Tibial artery (tissue), 4 donors: ENCODE measurements around the gene HPS4.
"Not testable (repeated sequence)": the region's sequence is repeated elsewhere in the genome, so short reads cannot be mapped to it uniquely, and the experiment has no call there.

ENCODE experiments used
- DNase-seq, 2 donors: peaks; one replicate each; pipeline ENCODE4 v3.0.0-alpha.2; 2019
- H3K27ac ChIP-seq, 2 donors: fragments of 200-600 bp; sonication (generic) in 1 of 2; 1 replicate in 1 of 2; 2 replicates in 1 of 2; pipeline ENCODE4 v1.5.1; 2018 to 2019; ENCODE audit warnings: mild to moderate bottlenecking in 1 of 2
- H3K27me3 ChIP-seq, 2 donors: fragments of 200-600 bp; sonication (generic) in 1 of 2; one replicate each; pipeline versions ENCODE4 v1.5.1 to v1.6.0; 2016 to 2019
- H3K36me3 ChIP-seq, 3 donors: fragments of 200-600 bp; sonication (generic) in 2 of 3; one replicate each; pipeline ENCODE4 v1.5.1; 2016 to 2019; ENCODE audit warnings: mild to moderate bottlenecking in 2 of 3
- H3K4me1 ChIP-seq, 4 donors: fragments of 200-600 bp; sonication (generic) in 2 of 4; 1 replicate in 3 of 4; 2 replicates in 1 of 4; pipeline ENCODE4 v1.5.1; 2016 to 2019
- H3K4me3 ChIP-seq, 2 donors: fragments of 200-600 bp; sonication (generic) in 1 of 2; 1 replicate in 1 of 2; 2 replicates in 1 of 2; pipeline ENCODE4 v1.5.1; 2018 to 2019; ENCODE audit warnings: mild to moderate bottlenecking in 2 of 2
- H3K9me3 ChIP-seq, 3 donors: fragments of 200-600 bp; sonication (generic) in 1 of 3; one replicate each; pipeline ENCODE4 v1.5.1; 2016 to 2019
- intact Hi-C: fragments of 100-400 bp; cut with DNase I; formaldehyde crosslinking; loops from one replicate; pipeline ENCODE4 v1.15.0; 2023; ENCODE audit warnings: low total_unique reads
- TF ChIP-seq, protein P1 (sequence below), 2 experiments: fragments of 200-600 bp in 1 of 2; fragments of 450-650 bp in 1 of 2; IDR thresholded peaks; one replicate each; pipeline ENCODE4 v1.5.1; 2017 to 2019; ENCODE audit warnings: antibody characterized with exemption in 2 of 2, mild to moderate bottlenecking in 1 of 2, moderate library complexity in 1 of 2

Gene HPS4

DNA sequence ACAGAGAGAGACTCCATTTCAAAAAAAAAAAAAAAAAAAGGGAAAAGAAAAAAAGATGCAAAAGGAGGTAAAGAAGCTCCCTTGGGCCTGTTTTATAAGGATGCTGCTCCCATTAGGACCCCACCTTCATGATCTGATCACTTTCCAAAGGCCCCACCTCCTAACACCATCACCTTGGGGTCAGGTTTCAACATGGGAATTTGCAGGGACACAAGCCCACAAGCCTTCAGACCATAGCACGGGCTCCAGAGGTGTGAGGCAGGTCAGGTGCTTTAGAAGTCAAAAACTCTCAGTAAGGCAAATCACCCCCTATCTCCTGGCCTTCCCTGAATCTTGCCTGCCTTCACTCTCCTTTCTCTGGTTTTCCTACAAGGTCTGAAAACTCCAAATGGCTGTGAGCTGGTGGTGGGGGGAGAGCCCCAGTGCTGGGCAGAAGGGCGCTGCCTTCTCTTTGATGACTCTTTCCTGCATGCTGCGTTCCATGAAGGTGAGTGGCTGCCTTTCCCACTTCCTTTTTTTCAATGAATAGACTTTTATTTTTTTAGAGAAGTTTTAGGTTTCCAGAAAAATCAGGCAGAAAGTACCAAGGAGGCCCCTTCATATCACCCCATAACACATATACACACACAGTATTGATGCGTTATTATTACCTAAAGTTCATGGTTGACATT, 41.4 kb downstream of the HPS4 start:
- intact Hi-C loops, result no loop called here
- Histone ChIP-seq H3K4me3 (no peak overlapping the region), H3K27me3 (peaks cover 0 to 4% of the 10 kb centered on the region in 2 donors), H3K9me3 (no peaks in the 10 kb centered on the region), H3K27ac (no peak overlapping the region), H3K36me3 (no peaks in the 10 kb centered on the region), H3K4me1 (no peaks in the 10 kb centered on the region)
- peak in 1 of 2 donors; percentile 15 for DNase-seq
- TF ChIP-seq, protein P1, sequence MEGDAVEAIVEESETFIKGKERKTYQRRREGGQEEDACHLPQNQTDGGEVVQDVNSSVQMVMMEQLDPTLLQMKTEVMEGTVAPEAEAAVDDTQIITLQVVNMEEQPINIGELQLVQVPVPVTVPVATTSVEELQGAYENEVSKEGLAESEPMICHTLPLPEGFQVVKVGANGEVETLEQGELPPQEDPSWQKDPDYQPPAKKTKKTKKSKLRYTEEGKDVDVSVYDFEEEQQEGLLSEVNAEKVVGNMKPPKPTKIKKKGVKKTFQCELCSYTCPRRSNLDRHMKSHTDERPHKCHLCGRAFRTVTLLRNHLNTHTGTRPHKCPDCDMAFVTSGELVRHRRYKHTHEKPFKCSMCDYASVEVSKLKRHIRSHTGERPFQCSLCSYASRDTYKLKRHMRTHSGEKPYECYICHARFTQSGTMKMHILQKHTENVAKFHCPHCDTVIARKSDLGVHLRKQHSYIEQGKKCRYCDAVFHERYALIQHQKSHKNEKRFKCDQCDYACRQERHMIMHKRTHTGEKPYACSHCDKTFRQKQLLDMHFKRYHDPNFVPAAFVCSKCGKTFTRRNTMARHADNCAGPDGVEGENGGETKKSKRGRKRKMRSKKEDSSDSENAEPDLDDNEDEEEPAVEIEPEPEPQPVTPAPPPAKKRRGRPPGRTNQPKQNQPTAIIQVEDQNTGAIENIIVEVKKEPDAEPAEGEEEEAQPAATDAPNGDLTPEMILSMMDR (IDR thresholded peaks at IDR 0.05), result no peak

DNA sequence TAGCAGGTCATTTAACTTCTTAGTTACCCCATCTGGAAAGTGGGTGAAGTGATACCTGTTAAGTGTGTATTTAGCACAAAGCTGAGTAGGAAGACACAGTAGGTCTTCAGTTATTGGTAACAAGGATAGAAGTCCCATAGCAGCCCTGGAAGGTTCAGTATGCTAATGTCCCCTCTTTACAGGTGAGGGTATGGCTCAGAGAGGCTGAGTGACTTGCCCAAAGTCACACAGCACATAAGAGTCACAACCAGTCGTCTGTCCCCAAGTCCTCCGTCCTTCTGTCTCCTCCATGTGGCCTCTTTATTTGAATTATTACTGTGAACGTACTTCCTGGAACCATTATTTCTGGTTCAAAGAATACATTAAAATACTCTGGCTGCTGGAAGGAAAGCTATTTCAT, 44.0 kb downstream of the HPS4 start:
- H3K36me3 ChIP-seq, result no peaks in the 10 kb centered on the region
- peaks cover 0 to 10% of the 10 kb centered on the region in 2 donors for H3K27me3 ChIP-seq
- H3K27ac ChIP-seq, result no peak overlapping the region
- intact Hi-C loops, result no loop called here
- H3K9me3 ChIP-seq, result no peaks in the 10 kb centered on the region
- TF ChIP-seq, protein P1 (IDR thresholded peaks at IDR 0.05), result no peak
- no peaks in the 10 kb centered on the region for H3K4me1 ChIP-seq
- no peak for DNase-seq
- H3K4me3 ChIP-seq, result no peak overlapping the region

DNA sequence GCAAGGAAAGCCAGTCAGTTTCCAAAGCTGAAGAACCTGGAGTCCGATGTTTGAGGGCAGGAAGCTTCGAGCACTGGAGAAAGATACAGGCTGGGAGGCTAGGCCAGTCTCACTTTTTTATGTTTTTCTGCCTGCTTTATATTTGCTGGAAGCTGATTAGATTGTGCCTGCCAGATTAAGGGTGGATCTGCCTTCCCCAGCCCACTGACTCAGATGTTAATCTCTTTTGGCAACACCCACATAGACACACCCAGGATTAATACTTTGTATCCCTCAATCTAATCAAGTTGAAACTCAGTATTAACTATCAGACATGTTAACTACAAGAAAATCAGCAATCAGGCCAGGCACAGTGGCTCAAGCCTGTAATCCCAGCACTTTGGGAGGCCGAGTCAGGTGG, 44.8 kb downstream of the HPS4 start:
- H3K4me1 ChIP-seq, intact Hi-C loops, H3K36me3 ChIP-seq, H3K9me3 ChIP-seq, H3K27ac ChIP-seq, H3K4me3 ChIP-seq: not testable (repeated sequence)
- peaks cover 0 to 14% of the 10 kb centered on the region in 2 donors for H3K27me3 ChIP-seq
- peak in 1 of 2 donors; percentile 17 for DNase-seq

DNA sequence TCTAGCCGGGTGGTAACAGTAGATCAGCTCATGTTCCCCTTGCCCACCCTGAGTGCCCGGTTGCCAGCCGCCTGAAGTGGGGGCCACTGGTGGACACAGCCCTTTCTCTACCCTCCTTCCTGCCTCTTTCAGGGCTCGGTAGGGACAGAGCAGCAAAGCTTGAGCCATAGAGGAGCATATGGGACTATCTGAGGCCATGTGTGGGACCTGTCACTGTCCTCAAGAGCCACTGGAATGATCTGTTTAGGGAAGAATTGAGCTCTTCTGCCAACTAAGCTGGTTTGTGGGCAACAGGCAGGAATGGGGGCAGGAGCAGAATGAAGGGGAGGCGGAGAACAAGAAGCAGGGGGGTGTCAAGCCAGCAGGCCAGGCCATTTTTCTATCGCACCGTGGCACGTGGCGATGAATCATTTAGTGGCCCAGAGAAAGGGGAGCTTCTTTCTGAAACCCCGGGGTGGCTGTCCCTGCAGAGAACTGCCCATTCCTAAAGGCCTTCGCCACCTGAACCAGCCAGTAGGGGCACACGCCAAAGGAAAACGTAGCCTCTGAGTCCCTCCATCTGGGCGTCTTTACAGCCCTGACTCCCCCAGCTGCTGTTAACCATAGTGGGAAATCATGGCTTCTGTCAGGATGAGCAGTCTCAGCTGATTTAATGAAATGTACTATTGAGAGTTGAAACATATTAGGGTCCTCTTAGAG, 45.7 kb downstream of the HPS4 start:
- no peaks in the 10 kb centered on the region for H3K36me3 ChIP-seq
- TF ChIP-seq, protein P1 (IDR thresholded peaks at IDR 0.05), result no peak
- no peak for DNase-seq
- no peak overlapping the region for H3K4me3 ChIP-seq
- intact Hi-C loops, result no loop called here
- no peak overlapping the region for H3K27ac ChIP-seq
- no peaks in the 10 kb centered on the region for H3K9me3 ChIP-seq
- H3K27me3 ChIP-seq, result peaks cover 0 to 20% of the 10 kb centered on the region in 2 donors
- no peaks in the 10 kb centered on the region for H3K4me1 ChIP-seq

DNA sequence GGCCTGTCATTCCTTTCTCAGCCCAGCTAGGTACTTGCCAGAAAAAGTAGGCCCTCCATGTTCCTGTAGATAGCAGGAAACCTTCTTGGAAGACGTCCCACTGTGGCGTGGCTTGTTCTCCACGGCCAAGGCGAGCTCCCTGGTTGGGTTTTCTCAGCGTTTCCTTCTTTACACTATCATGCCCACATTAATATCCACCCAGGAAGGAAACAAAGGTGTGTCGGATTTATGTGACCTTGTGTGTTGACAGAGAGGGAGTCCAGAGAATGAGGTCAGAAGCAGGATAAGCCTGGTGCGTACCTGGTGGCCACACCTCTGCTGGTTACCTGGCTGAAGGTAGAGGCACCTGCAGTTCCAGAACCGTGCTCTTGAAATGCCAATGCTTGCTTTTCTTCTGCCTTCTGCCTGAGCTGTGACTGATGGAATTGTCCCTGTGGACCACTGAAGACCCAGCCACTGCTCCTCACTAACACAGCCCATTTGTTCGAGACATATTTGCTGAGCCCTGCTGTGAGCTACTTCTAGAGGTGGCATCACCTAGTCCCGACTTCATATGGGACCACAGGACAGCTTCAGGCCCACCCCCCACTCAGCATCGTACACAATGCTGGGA, 46.6 kb downstream of the HPS4 start:
- Histone ChIP-seq H3K27me3 (peaks cover 0 to 27% of the 10 kb centered on the region in 2 donors), H3K9me3 (no peaks in the 10 kb centered on the region), H3K36me3 (no peaks in the 10 kb centered on the region), H3K4me1 (no peaks in the 10 kb centered on the region), H3K4me3 (no peak overlapping the region), H3K27ac (no peak overlapping the region)
- no peak for DNase-seq
- intact Hi-C loops, result no loop called here
- TF ChIP-seq, protein P1 (IDR thresholded peaks at IDR 0.05), result no peak
